ENCODE results near the gene NEDD4. TPM values are rescaled to one million over a fixed set of nuclear protein-coding genes. Genes with fewer than 3 reads are reported as not detected.

NEDD4 gene
- polyA plus RNA-seq, 2 of the 4 experiments (the other 2 are of a cell fraction): 56.4 to 78.8 TPM

GRCh38 chr15:55915876-55916567 is 77.4 kb downstream of the NEDD4 start:
- DNase-seq (ENCODE audit: low read depth in 1 of 2, low spot score in 1 of 2): no peak
- TF ChIP-seq RARB (CRISPR knock-in tag; IDR thresholded peaks at IDR 0.05): 0 out of 2 replicates have a peak, but pooled peaks have one; percentile 51
- TF ChIP-seq EHMT2 (IDR thresholded peaks at IDR 0.05; ENCODE audit: low read depth): no peak
- no peak for TF ChIP-seq ZSCAN20 (CRISPR knock-in tag; IDR thresholded peaks at IDR 0.05)
- TF ChIP-seq HDAC2 (IDR thresholded peaks at IDR 0.05): no peak
- TF ChIP-seq HEYL (CRISPR knock-in tag; IDR thresholded peaks at IDR 0.05): no peak
- no peak for TF ChIP-seq BHLHE40 (IDR thresholded peaks at IDR 0.05; ENCODE audit: low read depth, low read length)
- no peak for TF ChIP-seq HOXB13 (CRISPR knock-in tag; IDR thresholded peaks at IDR 0.05; ENCODE audit: low read depth)
- TF ChIP-seq PBX3 (IDR thresholded peaks at IDR 0.05): no peak
- TF ChIP-seq CBX2 (IDR thresholded peaks at IDR 0.05; ENCODE audit: borderline replicate concordance, low read depth): no peak
- no peak for TF ChIP-seq PHF8 (IDR thresholded peaks at IDR 0.05; ENCODE audit: borderline replicate concordance, low read depth)
- no peak for TF ChIP-seq FOSL2 (IDR thresholded peaks at IDR 0.05)
- 0 out of 2 replicates have a peak, but pooled peaks have one; percentile 7 for TF ChIP-seq FOSL2 (CRISPR knock-in tag; IDR thresholded peaks at IDR 0.05)
- TF ChIP-seq ESRRA (IDR thresholded peaks at IDR 0.05; ENCODE audit: borderline replicate concordance, low read length): no peak
- no peak for TF ChIP-seq NR3C1 (IDR thresholded peaks at IDR 0.05)
- TF ChIP-seq ELK1 (IDR thresholded peaks at IDR 0.05; ENCODE audit: low read depth, low read length): no peak
- 0 out of 2 replicates have a peak, but pooled peaks have one; percentile 8 for TF ChIP-seq JUNB (IDR thresholded peaks at IDR 0.05)
- H3K4me1 ChIP-seq: peaks cover 20% of the 10 kb centered on the region
- FAIRE-seq: peak; percentile 99
- peak overlapping the region; percentile 47 for H3K4me3 ChIP-seq
- CTCF ChIA-PET: interaction anchor here (0.6 to 5.9 kb wide), 13 partner anchors 12 to 418 kb away, joined by 3 to 87 read pairs (median 7); partner anchors contain the start of gene NEDD4
- no peaks in the 10 kb centered on the region for H3K9me3 ChIP-seq
- peak overlapping the region; percentile 74 to 81 for H3K27ac ChIP-seq
- POLR2A ChIA-PET: interaction anchor here (1.2 to 4.1 kb wide), 6 partner anchors 8 to 328 kb away, joined by 3 to 33 read pairs (median 6); no protein-coding TSS in a partner anchor
- peak overlapping the region; percentile 72 for H3K4me2 ChIP-seq
- peak; percentile 59 to 65 for ATAC-seq
- WGBS (ENCODE audit: missing lambda C conversion rate): 35% methylated on average over 6 of the region's 6 CpGs

GRCh38 chr15:55915221-55915620 is 78.2 kb downstream of the NEDD4 start:
- Histone ChIP-seq H3K27ac (peak overlapping the region; percentile 74 to 81), H3K4me3 (peak overlapping the region; percentile 47), H3K4me1 (peaks cover 28% of the 10 kb centered on the region), H3K9me3 (no peaks in the 10 kb centered on the region), H3K4me2 (peak overlapping the region; percentile 72)
- DNase-seq (ENCODE audit: low read depth in 1 of 2, low spot score in 1 of 2) (no peak), FAIRE-seq (peak; percentile 87), ATAC-seq (no peak)
- TF ChIP-seq POLR2AphosphoS2 (conservative IDR thresholded peaks at IDR 0.05; ENCODE audit: low read length) (no peak), USF2 (IDR thresholded peaks at IDR 0.05) (no peak), ESRRA (IDR thresholded peaks at IDR 0.05; ENCODE audit: borderline replicate concordance, low read length) (no peak), RAD21 (conservative IDR thresholded peaks at IDR 0.05 in 1 of 2, IDR thresholded peaks at IDR 0.05 in 1 of 2) (no peak), NR3C1 (IDR thresholded peaks at IDR 0.05) (no peak), JUN (IDR thresholded peaks at IDR 0.05) (no peak), ZNF302 (CRISPR knock-in tag; IDR thresholded peaks at IDR 0.05) (no peak), CHD2 (IDR thresholded peaks at IDR 0.05; ENCODE audit: low read length, partially characterized antibody) (no peak), TP53 (CRISPR knock-in tag; IDR thresholded peaks at IDR 0.05) (no peak), ZFP36 (IDR thresholded peaks at IDR 0.05; ENCODE audit: borderline replicate concordance, partially characterized antibody) (no peak), HDAC2 (IDR thresholded peaks at IDR 0.05) (no peak), EHMT2 (IDR thresholded peaks at IDR 0.05; ENCODE audit: low read depth) (no peak), FOSL2 (IDR thresholded peaks at IDR 0.05) (no peak), FOSL2 (CRISPR knock-in tag; IDR thresholded peaks at IDR 0.05) (no peak)
- TF ChIP-seq, protein P1, sequence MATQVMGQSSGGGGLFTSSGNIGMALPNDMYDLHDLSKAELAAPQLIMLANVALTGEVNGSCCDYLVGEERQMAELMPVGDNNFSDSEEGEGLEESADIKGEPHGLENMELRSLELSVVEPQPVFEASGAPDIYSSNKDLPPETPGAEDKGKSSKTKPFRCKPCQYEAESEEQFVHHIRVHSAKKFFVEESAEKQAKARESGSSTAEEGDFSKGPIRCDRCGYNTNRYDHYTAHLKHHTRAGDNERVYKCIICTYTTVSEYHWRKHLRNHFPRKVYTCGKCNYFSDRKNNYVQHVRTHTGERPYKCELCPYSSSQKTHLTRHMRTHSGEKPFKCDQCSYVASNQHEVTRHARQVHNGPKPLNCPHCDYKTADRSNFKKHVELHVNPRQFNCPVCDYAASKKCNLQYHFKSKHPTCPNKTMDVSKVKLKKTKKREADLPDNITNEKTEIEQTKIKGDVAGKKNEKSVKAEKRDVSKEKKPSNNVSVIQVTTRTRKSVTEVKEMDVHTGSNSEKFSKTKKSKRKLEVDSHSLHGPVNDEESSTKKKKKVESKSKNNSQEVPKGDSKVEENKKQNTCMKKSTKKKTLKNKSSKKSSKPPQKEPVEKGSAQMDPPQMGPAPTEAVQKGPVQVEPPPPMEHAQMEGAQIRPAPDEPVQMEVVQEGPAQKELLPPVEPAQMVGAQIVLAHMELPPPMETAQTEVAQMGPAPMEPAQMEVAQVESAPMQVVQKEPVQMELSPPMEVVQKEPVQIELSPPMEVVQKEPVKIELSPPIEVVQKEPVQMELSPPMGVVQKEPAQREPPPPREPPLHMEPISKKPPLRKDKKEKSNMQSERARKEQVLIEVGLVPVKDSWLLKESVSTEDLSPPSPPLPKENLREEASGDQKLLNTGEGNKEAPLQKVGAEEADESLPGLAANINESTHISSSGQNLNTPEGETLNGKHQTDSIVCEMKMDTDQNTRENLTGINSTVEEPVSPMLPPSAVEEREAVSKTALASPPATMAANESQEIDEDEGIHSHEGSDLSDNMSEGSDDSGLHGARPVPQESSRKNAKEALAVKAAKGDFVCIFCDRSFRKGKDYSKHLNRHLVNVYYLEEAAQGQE (IDR thresholded peaks at IDR 0.05): no peak
- ChIA-PET POLR2A (interaction anchor here (1.5 to 4.1 kb wide), 2 partner anchors 18 to 21 kb away, joined by 8 to 33 read pairs; no protein-coding TSS in a partner anchor), CTCF (interaction anchor here (1.1 to 5.9 kb wide), 6 partner anchors 17 to 417 kb away, joined by 3 to 87 read pairs (median 12); partner anchors contain the start of gene NEDD4)
- 38% methylated on average over 1 of the region's 1 CpG for WGBS (ENCODE audit: missing lambda C conversion rate)

Data from A549 (cell line).